Mononuclear cell (primary cell): ENCODE data around the gene TCERG1L. TPM values are rescaled to one million over a fixed set of nuclear protein-coding genes. Genes with fewer than 3 reads are reported as not detected.
"Not testable (repeated sequence)": the region's sequence is repeated elsewhere in the genome, so short reads cannot be mapped to it uniquely, and the experiment has no call there.

Experiments
- H3K27me3 ChIP-seq: 2 replicates; pipeline ENCODE4 v1.6.0; 2011; ENCODE audit warnings: low read length, control low read depth; ENCODE audit not compliant: insufficient read depth
- H3K4me1 ChIP-seq: 2 replicates; pipeline ENCODE4 v1.5.1; 2011; ENCODE audit warnings: mild to moderate bottlenecking, low read length, control low read depth; ENCODE audit not compliant: insufficient read depth
- H3K4me3 ChIP-seq: 2 replicates; pipeline ENCODE4 v1.5.1; 2011; ENCODE audit warnings: mild to moderate bottlenecking, low read length, moderate library complexity
- H3K9me3 ChIP-seq: 2 replicates; pipeline ENCODE4 v1.5.1; 2011; ENCODE audit warnings: low read depth, mild to moderate bottlenecking, control low read depth, low read length
- total RNA-seq: library from RNA; depleted of rRNA; stranded (reverse); fragments of >200 nt; gene quantifications from one replicate; pipeline ENCODE4 v1.2.3, GENCODE V29; 2012

Gene TCERG1L
- total RNA-seq, 1 donor: under 0.01 TPM

DNA sequence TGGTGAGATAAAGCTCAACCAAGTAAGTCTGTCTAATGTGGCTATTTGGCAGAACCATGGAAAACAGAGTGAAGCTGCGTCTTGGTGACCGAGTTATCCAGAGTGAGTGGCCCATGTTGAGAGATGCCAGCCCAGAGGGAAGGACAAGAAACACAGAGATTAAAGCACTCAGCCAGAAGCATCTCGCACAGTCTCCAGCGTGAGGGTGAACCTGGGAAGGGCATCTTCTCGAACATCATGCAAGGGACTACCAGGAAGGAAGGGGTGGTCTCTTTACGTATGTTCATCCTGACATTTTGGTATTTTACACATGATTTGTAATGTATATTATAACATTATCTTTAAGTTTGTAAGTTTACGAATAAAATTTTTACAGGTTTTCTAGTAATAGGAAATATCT lies 146.4 kb downstream of the TCERG1L start:
- H3K4me3 ChIP-seq: no peak overlapping the region
- no peaks in the 10 kb centered on the region for H3K4me1 ChIP-seq
- no peaks in the 10 kb centered on the region for H3K9me3 ChIP-seq
- no peaks in the 10 kb centered on the region for H3K27me3 ChIP-seq

DNA sequence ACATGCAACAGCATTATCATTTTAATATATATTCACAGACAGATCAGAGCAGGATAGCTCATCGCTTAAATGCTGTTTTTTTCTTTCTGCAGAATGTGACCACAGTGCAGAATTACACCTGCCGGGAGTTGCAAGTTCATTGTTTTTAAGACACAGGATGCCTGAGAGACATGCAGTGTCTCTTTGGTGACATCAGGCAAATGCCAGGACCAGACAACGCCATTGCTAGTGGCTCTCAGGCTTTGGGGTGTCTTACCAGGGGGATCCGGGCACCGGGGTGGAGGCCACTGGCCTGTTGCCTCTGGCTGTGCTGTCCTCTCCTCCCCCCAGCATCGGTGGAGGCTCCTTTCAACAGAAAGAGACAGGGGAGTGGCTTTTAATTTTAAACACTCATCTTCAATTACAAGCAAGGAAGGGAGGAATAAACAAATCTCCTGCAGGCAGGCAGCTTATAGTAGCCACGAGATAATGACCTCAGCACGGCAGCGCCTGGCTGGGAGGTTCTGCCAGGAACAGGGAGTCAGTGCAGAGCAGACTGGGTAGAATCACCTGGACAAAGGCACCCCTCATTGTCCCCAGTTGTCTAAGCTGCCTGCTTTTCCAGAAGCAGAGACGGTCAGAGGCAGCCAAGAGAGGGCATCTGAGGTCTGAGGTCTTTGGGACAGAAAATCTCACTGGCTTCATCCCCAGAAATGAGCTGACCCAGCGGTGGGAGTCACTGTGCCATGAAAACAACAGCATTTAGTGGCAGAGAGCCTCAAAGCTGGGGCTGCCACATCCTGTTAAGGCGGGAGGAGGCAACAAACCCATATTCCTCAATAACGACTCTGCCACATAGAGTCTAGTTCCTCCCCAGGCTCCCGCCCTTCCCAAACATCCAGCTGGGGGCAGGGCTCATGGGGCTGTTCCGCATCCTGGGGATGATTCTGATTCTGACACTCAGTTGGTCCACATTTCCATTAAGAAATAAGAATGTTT lies 148.4 kb downstream of the TCERG1L start:
- no peaks in the 10 kb centered on the region for H3K27me3 ChIP-seq
- no peak overlapping the region for H3K4me3 ChIP-seq
- H3K4me1 ChIP-seq: no peaks in the 10 kb centered on the region
- no peaks in the 10 kb centered on the region for H3K9me3 ChIP-seq

DNA sequence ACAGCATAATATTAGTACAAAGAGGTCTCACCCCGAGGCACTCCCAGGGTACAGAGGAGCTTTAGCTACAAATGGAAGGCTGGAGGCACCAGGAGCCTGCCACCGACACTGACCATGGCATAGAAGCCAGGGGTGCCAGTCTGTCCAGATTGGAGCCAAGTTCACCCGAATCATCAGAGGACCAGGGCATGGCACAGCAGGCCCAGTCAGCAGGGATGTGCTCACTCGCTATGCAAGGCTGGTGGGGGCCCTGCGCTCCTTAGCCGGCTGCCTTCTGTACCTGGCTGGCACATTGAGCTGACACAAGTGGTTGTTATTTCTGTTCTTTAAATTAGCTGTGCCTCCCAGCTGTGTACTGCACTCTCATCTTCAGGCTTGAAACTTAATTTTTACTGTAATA lies 149.3 kb downstream of the TCERG1L start:
- H3K4me3 ChIP-seq: no peak overlapping the region
- H3K27me3 ChIP-seq: no peaks in the 10 kb centered on the region
- H3K4me1 ChIP-seq: no peaks in the 10 kb centered on the region
- H3K9me3 ChIP-seq: no peaks in the 10 kb centered on the region

DNA sequence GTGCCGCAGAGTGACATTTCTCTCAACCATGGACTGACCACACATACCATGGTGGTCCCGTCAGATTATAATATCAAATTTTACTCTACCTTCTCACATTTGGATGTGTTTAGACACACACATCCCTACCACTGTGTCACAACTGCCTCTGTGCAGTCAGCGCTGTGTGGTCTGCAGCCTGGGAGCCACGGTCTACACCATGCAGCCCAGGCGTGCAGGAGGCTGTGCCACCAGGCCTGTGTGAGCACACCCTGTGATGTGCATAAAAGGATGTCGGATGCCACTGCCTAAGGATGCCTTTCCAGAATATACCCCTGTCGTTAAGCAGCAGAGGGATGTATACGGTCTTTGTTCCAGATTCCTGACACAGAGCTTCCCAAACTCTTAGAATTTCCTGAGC lies 150.4 kb downstream of the TCERG1L start:
- Histone ChIP-seq H3K9me3 (no peaks in the 10 kb centered on the region), H3K4me3 (no peak overlapping the region), H3K4me1 (no peaks in the 10 kb centered on the region), H3K27me3 (no peaks in the 10 kb centered on the region)

DNA sequence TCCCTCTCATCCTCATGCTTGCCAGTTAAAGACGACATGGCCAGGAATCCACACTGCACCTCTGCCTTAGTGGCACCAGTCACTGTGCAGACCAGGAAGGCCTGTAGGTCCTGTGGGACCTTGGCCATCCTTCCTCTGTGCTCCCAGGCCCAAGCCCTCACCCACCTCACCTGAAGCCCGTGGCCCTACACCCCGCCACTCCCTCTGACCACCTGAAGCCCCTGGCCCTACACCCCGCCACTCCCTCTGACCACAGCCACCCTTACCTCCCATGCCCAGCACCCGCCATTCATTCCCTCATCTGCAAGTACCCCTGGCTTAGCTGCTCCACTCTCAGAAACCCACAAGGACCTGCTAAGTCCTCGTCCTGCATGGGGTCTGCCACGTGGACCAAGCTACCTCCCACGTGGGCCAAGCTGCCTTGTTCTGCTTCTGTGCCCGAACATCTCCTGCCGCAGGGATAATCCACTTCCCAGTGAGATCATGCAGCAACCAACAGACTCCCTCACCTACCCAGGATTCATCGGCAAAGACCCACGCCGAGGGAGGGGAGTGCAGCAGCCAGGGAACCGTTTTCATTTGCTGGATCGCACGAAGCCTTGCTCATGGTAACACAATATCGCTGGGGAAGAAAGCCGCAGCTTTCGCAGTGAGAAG lies 151.2 kb downstream of the TCERG1L start:
- H3K9me3 ChIP-seq: no peaks in the 10 kb centered on the region
- no peaks in the 10 kb centered on the region for H3K27me3 ChIP-seq
- no peaks in the 10 kb centered on the region for H3K4me1 ChIP-seq
- no peak overlapping the region for H3K4me3 ChIP-seq

DNA sequence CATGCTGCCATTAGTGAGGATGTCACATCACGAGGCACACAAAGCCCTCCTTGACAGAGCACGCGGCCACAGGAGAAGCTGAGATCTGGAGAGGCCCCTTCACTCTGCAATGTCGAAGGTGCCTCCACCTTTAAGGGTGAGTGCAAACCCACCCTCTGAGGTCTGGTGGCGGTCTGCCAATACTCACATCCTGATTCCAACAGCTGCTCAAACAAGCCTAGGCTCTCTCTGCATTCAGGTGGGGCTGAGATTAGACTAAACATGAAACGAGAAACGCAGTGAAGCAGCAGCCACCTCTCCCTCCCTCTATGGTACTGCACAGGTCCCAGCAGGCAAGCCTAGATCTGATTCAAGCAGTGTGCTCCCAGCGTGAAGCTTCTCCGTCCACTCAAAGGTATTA lies 151.8 kb downstream of the TCERG1L start:
- Histone ChIP-seq H3K4me3 (no peak overlapping the region), H3K9me3 (no peaks in the 10 kb centered on the region), H3K4me1 (no peaks in the 10 kb centered on the region), H3K27me3 (no peaks in the 10 kb centered on the region)

DNA sequence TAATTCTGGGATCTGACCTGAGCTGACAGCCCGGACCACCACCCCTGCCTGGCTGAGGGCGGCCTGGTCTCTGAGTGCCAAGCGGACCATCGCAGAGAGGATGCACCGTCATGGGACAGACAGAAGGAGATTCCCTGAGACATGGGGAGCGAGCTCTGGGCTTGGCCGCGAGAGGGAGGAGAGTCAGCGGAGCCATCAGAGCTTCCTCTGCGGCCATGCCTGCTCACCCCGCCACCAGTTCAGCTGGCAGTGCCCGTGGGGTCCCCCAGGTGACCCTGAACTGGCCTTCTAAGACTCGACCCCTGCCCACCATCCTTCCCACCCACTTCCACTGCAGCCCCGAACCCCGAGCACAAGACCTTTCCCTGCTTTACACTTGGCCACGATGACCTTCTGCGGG lies 152.8 kb downstream of the TCERG1L start:
- no peak overlapping the region for H3K4me3 ChIP-seq
- H3K9me3 ChIP-seq: no peaks in the 10 kb centered on the region
- H3K4me1 ChIP-seq: no peaks in the 10 kb centered on the region
- H3K27me3 ChIP-seq: no peaks in the 10 kb centered on the region

DNA sequence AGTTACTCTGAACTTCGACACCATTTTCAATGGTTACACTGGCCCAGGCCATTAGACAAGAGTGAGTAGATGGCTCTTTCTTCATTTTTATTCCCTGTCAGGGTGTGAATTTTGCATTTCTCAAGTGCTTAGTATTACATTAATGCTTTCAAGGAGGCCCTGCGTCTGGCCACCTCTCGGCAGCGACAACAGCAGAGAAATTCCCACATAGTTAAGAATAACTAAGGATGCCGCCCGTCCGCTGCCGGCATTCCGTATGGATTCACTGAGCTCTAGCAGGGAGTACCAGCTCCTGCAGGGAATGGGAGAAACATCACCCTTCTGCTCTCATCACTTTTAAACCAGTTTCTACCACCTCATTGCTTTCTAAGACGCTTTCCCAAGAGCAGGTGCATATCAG lies 153.6 kb downstream of the TCERG1L start:
- Histone ChIP-seq H3K9me3 (no peaks in the 10 kb centered on the region), H3K27me3 (no peaks in the 10 kb centered on the region), H3K4me1 (no peaks in the 10 kb centered on the region), H3K4me3 (no peak overlapping the region)

DNA sequence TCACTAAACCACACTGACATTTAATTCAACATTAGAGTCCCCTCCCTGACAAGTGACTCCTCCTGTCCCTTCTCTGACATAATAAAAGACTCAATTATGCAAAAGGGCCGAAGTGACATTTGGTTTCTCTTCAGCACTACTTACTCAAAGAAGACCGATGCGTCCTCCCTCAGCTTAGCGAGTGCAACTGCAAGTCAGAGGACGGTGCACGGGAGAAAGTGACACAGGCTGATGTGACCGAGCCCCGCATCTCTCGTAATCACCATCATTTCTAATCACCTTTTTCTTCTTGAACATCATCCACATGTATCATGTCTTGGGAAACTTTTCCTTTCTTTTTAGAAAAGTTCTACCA lies 155.7 kb downstream of the TCERG1L start:
- no peak overlapping the region for H3K4me3 ChIP-seq
- no peaks in the 10 kb centered on the region for H3K4me1 ChIP-seq
- H3K9me3 ChIP-seq: no peaks in the 10 kb centered on the region
- H3K27me3 ChIP-seq: no peaks in the 10 kb centered on the region

DNA sequence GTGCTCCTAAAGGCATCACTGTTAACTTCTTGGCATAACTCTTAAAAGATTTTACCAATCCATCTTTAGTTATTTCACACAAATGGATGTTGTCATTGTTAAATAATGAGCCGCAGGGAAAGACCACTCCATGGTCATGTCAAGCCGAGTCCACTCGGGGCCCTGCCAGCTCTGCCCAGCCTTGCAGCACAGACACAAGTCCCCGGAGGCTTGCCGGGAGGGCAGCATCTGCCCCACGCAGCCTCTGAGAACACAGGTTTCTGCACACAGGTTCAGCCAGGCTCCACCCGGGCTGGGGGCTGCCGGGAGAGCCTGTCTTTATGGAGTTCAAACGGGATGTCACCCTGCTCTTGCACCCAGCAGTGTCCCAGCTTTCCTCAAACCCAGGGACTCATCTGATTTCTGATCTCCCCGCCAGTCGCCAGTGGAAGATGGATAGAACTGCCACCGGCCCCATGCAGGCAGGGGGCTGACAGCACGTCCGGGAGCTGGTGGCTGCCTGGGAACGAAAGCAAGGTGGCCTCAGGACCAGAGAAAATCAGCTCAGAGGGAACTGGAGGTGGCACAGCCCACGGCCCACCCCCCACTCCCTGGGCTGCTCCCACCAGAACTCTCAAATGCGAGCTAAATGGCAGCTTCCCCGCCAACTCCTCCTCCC lies 156.2 kb downstream of the TCERG1L start:
- Histone ChIP-seq H3K4me3 (no peak overlapping the region), H3K4me1 (no peaks in the 10 kb centered on the region), H3K27me3 (no peaks in the 10 kb centered on the region), H3K9me3 (no peaks in the 10 kb centered on the region)

DNA sequence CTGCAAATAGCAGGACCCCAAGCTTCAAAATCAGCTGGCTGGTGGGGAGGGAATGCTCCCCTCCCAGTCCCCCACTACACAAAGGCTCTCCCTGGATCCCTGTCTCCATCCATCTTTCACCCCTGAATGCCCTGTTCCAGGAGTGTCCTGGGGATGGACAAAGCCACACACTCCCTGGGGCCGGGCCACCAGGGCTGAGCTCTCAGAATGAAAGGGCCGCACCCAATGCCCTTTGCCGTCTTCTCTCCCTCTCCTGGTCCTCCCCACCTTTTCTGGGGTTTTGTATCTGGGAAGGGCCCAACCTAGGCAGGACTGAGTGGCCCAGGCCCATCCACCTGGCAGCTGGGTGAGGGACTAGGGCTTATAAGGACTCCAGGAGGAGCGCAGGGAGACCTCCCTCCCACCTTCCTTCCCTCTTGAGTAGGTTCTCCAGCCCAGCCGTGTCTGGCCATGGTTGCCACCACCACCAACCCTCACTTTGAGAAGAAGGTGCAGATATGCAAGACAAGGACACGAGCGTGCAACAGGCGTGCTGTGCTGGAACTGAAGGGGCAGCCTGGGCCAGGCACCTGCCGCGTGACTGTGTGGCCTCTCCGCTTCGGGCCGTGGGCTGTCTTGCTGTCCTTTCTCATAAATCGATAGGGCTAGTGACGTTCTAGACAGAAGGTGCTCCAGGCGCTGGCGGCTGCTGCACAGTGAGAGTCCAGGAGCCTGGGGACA lies 157.1 kb downstream of the TCERG1L start:
- Histone ChIP-seq H3K4me1 (no peaks in the 10 kb centered on the region), H3K4me3 (no peak overlapping the region), H3K27me3 (no peaks in the 10 kb centered on the region), H3K9me3 (no peaks in the 10 kb centered on the region)

DNA sequence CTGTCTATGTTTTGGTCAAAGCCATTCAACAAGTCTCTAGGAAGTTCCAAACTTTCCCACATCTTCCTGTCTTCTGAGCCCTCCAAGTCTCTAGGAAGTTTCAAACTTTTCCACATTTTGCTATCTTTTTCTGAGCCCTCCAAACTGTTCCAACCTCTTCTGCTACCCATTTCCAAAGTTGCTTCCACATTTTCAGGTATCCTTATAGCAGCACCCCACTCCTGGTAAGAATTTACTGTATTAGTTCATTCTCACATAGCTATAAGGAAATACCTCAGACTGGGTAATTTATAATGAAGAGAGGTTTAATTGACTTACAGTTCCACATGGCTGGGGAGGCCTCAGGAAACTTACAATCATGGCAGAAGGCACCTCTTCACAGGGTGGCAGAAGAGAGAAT lies 159.1 kb downstream of the TCERG1L start:
- not testable (repeated sequence) for H3K27me3 ChIP-seq, H3K4me1 ChIP-seq, H3K4me3 ChIP-seq, H3K9me3 ChIP-seq

DNA sequence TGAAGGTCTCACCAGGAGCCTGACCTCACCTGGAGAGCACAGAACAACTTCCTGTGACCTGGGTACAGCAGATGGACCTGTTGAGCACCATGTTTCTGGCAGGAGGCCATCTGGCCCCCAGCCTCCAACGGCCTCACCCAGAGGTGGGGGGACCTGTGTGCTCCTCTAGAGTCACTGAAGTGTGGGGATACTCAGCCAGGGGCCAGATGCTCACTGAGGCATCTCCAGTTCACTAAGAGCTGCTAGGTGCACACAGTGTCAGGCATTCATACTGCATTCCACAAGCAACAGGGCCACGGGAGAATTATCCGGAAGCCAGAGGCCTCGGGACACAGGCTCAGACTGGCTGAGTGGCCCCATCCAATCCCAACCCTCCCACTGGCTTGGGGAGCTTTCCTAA lies 161.4 kb downstream of the TCERG1L start:
- Histone ChIP-seq H3K9me3 (no peaks in the 10 kb centered on the region), H3K4me3 (no peak overlapping the region), H3K4me1 (no peaks in the 10 kb centered on the region), H3K27me3 (no peaks in the 10 kb centered on the region)

DNA sequence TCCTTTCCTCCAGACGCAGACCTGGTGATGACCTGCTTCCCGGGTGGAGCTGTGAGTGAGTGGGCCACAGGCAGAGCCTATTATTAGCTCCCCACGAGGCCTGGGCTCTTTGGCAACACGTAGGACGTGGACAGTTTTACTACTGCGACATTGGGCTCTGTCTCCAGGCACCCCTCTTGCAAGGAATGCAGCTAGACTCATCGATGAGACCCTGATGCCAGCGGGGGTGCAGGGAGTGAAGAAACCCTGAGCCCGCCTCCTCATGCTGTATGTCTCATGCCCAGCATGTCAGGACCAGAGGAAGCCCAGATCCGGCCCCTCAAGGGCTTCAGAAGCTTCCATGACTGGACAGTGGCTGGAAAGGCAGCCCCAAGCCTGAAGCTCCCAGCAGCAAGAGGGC lies 161.9 kb downstream of the TCERG1L start:
- H3K27me3 ChIP-seq: no peaks in the 10 kb centered on the region
- H3K9me3 ChIP-seq: no peaks in the 10 kb centered on the region

DNA sequence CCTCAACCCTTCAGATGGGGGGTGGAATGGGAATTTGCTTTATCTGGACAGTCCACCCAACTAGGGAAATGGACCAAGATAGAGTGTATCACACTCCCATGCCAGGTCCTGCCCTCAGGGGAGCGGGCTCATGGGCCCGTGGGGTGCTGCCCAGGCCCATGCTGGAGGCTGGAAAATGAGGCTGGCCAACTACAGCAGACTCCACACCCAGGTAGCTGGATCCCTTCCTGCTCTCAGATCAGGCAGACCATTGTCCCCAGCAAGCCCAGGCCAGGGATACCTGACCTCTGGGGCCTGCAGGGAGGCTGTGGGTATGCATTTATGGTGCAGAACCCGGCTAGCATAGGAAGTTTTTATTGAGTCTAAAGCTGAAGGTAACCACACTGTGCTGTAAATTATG lies 162.4 kb downstream of the TCERG1L start:
- H3K9me3 ChIP-seq: no peaks in the 10 kb centered on the region
- no peaks in the 10 kb centered on the region for H3K4me1 ChIP-seq
- H3K27me3 ChIP-seq: no peaks in the 10 kb centered on the region
- H3K4me3 ChIP-seq: no peak overlapping the region

More for the DNA sequence above, 161.9 kb downstream of the TCERG1L start:
- H3K4me3 ChIP-seq: no peak overlapping the region
- H3K4me1 ChIP-seq: no peaks in the 10 kb centered on the region
